Fibroblast of lung (primary cell): Measurements from ENCODE around the gene MYBPC2. TPM values are rescaled to one million over a fixed set of nuclear protein-coding genes. Genes with fewer than 3 reads are reported as not detected.
A peak's percentile ranks its signal among the peaks of the same experiment; 100 is the strongest.

Experiments used
- DNase-seq, 2 donors: peaks; one replicate each; pipeline versions ENCODE4 v3.0.0 to v3.0.0-alpha.2; 2010; ENCODE audit warnings: low read depth in 2 of 2
- H2AFZ ChIP-seq: 2 replicates; pipeline ENCODE4 v1.5.1; 2012; ENCODE audit warnings: low read length, control low read depth, inconsistent platforms
- H3K27ac ChIP-seq: 2 replicates; pipeline ENCODE4 v1.5.1; 2011; ENCODE audit warnings: low read length, control low read depth; ENCODE audit not compliant: insufficient read depth
- H3K27me3 ChIP-seq: 2 replicates; pipeline ENCODE4 v1.5.1; 2011; ENCODE audit warnings: mild to moderate bottlenecking, low read length; ENCODE audit not compliant: control insufficient read depth, insufficient read depth
- H3K36me3 ChIP-seq: 2 replicates; pipeline ENCODE4 v1.5.1; 2011; ENCODE audit warnings: low read length; ENCODE audit not compliant: control insufficient read depth, insufficient read depth
- H3K4me1 ChIP-seq: 2 replicates; pipeline ENCODE4 v1.5.1; 2011; ENCODE audit warnings: low read length; ENCODE audit not compliant: control insufficient read depth, insufficient read depth; ENCODE audit errors: extremely low read depth
- H3K4me2 ChIP-seq: 2 replicates; pipeline ENCODE4 v1.5.1; 2011; ENCODE audit warnings: low read length, control low read depth; ENCODE audit not compliant: insufficient read depth; ENCODE audit errors: extremely low read depth
- H3K4me3 ChIP-seq, 4 experiments: fragments of 200-600 bp in 1 of 4; sonication (generic) in 1 of 4; replicated peaks in 1 of 4; 2 replicates each; pipeline ENCODE4 v1.5.1; 2011 to 2016; ENCODE audit warnings: low read length in 4 of 4, low read depth in 3 of 4, mild to moderate bottlenecking in 3 of 4, control low read depth in 2 of 4, inconsistent platforms in 1 of 4, mixed read lengths in 1 of 4; ENCODE audit not compliant: insufficient read depth in 1 of 4; ENCODE audit errors: control extremely low read depth in 1 of 4
- H3K79me2 ChIP-seq: 2 replicates; pipeline ENCODE4 v1.5.1; 2012; ENCODE audit warnings: mild to moderate bottlenecking, low read length, inconsistent platforms; ENCODE audit not compliant: control insufficient read depth, insufficient read depth
- H3K9ac ChIP-seq: 2 replicates; pipeline ENCODE4 v1.5.1; 2011; ENCODE audit warnings: mild to moderate bottlenecking, low read length, control low read depth; ENCODE audit not compliant: insufficient read depth
- H3K9me3 ChIP-seq: 2 replicates; pipeline ENCODE4 v1.5.1; 2012; ENCODE audit warnings: low read depth, low read length; ENCODE audit not compliant: control insufficient read depth, insufficient read depth
- H4K20me1 ChIP-seq: 2 replicates; pipeline ENCODE4 v1.5.1; 2011; ENCODE audit warnings: low read length; ENCODE audit not compliant: control insufficient read depth, insufficient read depth; ENCODE audit errors: extremely low read depth
- EZH2 ChIP-seq: IDR thresholded peaks from 2 replicates; pipeline ENCODE4 v1.5.1; 2012; ENCODE audit warnings: low read length, control low read depth, mild to moderate bottlenecking; ENCODE audit errors: missing control alignments
- polyA minus RNA-seq: library from RNA; depleted of rRNA, polyadenylated mRNA; stranded (reverse); fragments of >200 nt; gene quantifications from 2 replicates; pipeline ENCODE4 v1.2.3, GENCODE V29; 2011; ENCODE audit warnings: low replicate concordance
- polyA plus RNA-seq, 2 donors: library from polyadenylated mRNA; depleted of rRNA in 1 of 2; stranded (reverse) in 1 of 2; unstranded in 1 of 2; fragments of >200 nt; gene quantifications; 2 replicates each; pipeline ENCODE4 v1.2.1, GENCODE V29; 2011 to 2012; ENCODE audit warnings: missing spikeins in 1 of 2
- total RNA-seq: library from RNA; depleted of rRNA; stranded (reverse); fragments of >200 nt; gene quantifications from 2 replicates; pipeline ENCODE4 v1.2.1, GENCODE V29; 2014
- TF ChIP-seq, protein P1 (sequence below), 2 donors: IDR thresholded peaks in 1 of 2; conservative IDR thresholded peaks in 1 of 2; 1 replicate in 1 of 2; 2 replicates in 1 of 2; pipeline ENCODE4 v1.5.1; 2011 to 2012; ENCODE audit warnings: low read length in 2 of 2, control low read depth in 1 of 2, inconsistent platforms in 1 of 2, low read depth in 1 of 2, mild to moderate bottlenecking in 1 of 2

Gene MYBPC2
- total RNA-seq (under 0.01 and 0.26 TPM in 2 replicates), polyA plus RNA-seq (0.02 TPM in 1 of 2 replicates, not detected in the other), polyA minus RNA-seq (not detected in 2 replicates)
- not detected in 2 replicates for polyA plus RNA-seq (2012)

DNA sequence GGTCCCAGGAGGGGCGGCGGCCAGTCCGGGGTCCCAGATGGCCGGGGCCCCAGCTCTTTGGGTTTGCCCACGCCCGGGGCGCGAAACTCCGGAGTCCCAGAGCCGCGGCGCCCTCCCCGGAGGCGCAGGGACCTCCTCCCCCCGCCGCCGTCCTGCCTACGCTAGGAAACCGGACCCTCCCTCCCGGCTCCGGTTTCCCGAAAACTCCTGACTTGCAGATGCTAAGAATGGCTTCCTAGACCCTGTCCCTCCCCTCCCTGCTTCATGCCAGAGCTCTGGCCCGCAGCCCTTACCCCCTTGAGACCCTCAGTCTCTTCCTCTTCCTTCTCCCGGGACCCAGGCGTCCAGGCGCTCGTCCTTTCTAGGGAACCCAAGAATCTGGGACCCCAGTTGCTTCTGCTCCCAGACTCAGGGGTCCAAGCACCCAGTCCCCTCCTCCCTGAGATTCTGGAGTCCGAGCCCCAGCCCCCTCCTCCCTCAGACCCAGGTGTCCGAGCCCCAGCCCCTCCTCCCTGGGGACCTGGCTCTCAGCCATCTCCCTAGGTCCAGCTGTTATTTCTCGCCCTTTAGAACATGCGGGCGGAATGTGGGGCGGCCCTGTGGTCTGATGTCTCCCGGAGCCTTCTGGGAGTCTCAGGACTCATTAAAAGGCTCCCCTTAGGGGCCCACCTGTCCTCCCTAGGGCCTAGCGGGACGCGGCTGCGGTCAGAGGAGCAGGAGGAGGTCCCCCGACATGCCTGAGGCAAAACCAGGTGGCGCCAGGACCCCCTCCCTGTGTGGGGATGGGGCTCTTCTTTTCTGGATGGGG is at the start of gene MYBPC2:
Gene MYBPC2, plus strand, starts transcription at position 672 of the 808 bp plus-strand sequence. Its CDS starts 62 bp downstream, at position 734.
- peak within 1 kb of the TSS; percentile 96 for H3K4me2 ChIP-seq
- no peaks in the 10 kb centered on the region for H3K9me3 ChIP-seq
- peaks cover 22% of the 10 kb centered on the region for H3K27me3 ChIP-seq
- peak in 1 of 2 donors; percentile 10 for DNase-seq
- no peaks in the 10 kb centered on the region for H3K79me2 ChIP-seq
- peak; percentile 31 for TF ChIP-seq EZH2
- TF ChIP-seq, protein P1, sequence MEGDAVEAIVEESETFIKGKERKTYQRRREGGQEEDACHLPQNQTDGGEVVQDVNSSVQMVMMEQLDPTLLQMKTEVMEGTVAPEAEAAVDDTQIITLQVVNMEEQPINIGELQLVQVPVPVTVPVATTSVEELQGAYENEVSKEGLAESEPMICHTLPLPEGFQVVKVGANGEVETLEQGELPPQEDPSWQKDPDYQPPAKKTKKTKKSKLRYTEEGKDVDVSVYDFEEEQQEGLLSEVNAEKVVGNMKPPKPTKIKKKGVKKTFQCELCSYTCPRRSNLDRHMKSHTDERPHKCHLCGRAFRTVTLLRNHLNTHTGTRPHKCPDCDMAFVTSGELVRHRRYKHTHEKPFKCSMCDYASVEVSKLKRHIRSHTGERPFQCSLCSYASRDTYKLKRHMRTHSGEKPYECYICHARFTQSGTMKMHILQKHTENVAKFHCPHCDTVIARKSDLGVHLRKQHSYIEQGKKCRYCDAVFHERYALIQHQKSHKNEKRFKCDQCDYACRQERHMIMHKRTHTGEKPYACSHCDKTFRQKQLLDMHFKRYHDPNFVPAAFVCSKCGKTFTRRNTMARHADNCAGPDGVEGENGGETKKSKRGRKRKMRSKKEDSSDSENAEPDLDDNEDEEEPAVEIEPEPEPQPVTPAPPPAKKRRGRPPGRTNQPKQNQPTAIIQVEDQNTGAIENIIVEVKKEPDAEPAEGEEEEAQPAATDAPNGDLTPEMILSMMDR (conservative IDR thresholded peaks at IDR 0.05 in 1 of 2, IDR thresholded peaks at IDR 0.05 in 1 of 2; ENCODE audit: low read depth in 1 of 2, low read length in 2 of 2) = no peak
- no peaks in the 10 kb centered on the region for H3K36me3 ChIP-seq
- no peaks in the 10 kb centered on the region for H4K20me1 ChIP-seq
- peak within 1 kb of the TSS; percentile 71 for H2AFZ ChIP-seq
- no peak within 1 kb of the TSS for H3K9ac ChIP-seq
- H3K27ac ChIP-seq = no peak within 1 kb of the TSS
- no peaks in the 10 kb centered on the region for H3K4me1 ChIP-seq
- H3K4me3 ChIP-seq = peak within 1 kb of the TSS; percentile 43 to 64 (median 55)

- Histone ChIP-seq H2AFZ (no peak overlapping the region), H3K9ac (no peak overlapping the region), H3K27ac (peak overlapping the region; percentile 82), H3K27me3 (no peaks in the 10 kb centered on the region), H3K4me1 (peaks cover 2% of the 10 kb centered on the region), H3K4me2 (peak overlapping the region; percentile 83), H3K36me3 (peaks cover 27% of the 10 kb centered on the region), H3K9me3 (no peaks in the 10 kb centered on the region), H4K20me1 (no peaks in the 10 kb centered on the region), H3K4me3 (peak overlapping the region; percentile 24 to 73 (median 34)), H3K79me2 (peaks cover 20% of the 10 kb centered on the region)
- DNase-seq = no peak
- no peak for TF ChIP-seq EZH2
- TF ChIP-seq, protein P1 (conservative IDR thresholded peaks at IDR 0.05 in 1 of 2, IDR thresholded peaks at IDR 0.05 in 1 of 2; ENCODE audit: low read depth in 1 of 2, low read length in 2 of 2) = no peak
These were observed 49.5 kb upstream of the MYBPC2 start for GRCh38 chr19:50383001-50383851.
